AG10803 (cell line): ENCODE results near the gene GPR35.

Source experiments
- DNase-seq: peaks from one replicate; pipeline ENCODE4 v3.0.0; 2010; ENCODE audit warnings: low read depth
- H3K4me3 ChIP-seq: 2 replicates; pipeline ENCODE4 v1.5.1; 2011; ENCODE audit warnings: mild to moderate bottlenecking, low read length, control low read depth
- TF ChIP-seq, protein P1 (sequence below): conservative IDR thresholded peaks from 2 replicates; pipeline ENCODE4 v1.5.1; 2011; ENCODE audit warnings: mild to moderate bottlenecking, low read length, control low read depth, inconsistent platforms

GPR35 gene

GRCh38 chr2:240624011-240624949 lies 1.0 kb upstream of the GPR35 start:
- no peak overlapping the region for H3K4me3 ChIP-seq
- no peak for DNase-seq
- TF ChIP-seq, protein P1, sequence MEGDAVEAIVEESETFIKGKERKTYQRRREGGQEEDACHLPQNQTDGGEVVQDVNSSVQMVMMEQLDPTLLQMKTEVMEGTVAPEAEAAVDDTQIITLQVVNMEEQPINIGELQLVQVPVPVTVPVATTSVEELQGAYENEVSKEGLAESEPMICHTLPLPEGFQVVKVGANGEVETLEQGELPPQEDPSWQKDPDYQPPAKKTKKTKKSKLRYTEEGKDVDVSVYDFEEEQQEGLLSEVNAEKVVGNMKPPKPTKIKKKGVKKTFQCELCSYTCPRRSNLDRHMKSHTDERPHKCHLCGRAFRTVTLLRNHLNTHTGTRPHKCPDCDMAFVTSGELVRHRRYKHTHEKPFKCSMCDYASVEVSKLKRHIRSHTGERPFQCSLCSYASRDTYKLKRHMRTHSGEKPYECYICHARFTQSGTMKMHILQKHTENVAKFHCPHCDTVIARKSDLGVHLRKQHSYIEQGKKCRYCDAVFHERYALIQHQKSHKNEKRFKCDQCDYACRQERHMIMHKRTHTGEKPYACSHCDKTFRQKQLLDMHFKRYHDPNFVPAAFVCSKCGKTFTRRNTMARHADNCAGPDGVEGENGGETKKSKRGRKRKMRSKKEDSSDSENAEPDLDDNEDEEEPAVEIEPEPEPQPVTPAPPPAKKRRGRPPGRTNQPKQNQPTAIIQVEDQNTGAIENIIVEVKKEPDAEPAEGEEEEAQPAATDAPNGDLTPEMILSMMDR = no peak

DNA sequence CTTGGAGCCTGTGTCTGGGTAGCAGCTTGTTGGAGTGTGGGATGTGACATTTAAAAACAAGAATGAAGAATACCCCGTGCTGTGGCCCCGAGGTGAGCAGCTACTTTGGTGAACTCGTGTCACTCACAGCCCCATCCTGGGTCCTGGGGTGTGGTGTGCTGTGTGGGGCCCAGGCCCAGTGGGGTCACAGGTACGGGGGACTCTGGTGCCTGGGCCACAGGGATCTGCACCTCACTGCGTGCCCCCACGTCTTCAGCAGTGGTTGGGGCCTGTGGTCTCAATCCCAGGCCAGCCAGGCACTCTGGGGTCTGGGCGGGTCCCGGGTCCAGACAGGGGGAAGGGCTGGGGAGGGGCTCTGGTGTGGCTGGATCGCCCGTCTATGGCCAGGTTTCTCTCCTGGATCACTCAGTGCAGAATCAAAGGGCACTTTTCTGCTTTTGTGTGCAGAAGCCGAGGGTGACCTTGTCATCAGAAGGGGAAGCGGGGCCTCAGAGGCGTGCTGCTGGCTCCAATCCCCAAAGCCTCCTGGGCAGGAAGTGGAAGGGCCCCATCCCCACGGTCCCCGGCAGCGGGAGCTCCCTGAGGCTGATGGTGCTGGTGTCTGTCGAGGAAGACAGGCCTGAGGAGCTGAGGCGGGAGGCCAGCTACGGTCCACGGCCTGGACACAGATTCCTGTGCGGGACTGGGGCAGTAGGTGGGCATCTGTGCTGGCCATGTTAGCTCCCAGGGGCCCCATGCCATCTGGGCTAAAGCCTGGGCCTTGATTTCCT lies 1.4 kb downstream of the GPR35 start:
- DNase-seq = no peak
- TF ChIP-seq, protein P1 = no peak
- no peak overlapping the region for H3K4me3 ChIP-seq

- no peak overlapping the region for H3K4me3 ChIP-seq
- TF ChIP-seq, protein P1 = no peak
- no peak for DNase-seq
Observed at GRCh38 chr2:240627736-240628506, 2.6 kb downstream of the GPR35 start.

DNA sequence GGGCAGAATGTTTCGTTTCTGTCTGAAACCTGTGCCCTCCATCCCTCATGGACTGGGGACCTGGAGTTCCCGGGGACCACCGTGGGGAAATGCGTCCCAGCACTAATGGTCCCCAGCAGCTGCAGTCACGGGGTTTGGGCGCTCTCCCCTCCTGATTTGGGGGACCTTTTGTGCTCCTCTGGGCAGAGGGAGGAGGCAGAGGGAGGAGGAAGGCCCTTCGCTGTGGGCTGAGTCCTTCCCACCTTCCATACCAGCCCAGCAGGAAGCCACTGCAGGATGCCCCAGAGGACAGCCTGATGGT lies 3.2 kb downstream of the GPR35 start:
- no peak overlapping the region for H3K4me3 ChIP-seq
- TF ChIP-seq, protein P1 = no peak
- DNase-seq = no peak

- H3K4me3 ChIP-seq = no peak overlapping the region
- TF ChIP-seq, protein P1 = no peak
- DNase-seq = no peak
Observed at GRCh38 chr2:240628808-240629618, 3.7 kb downstream of the GPR35 start.

DNA sequence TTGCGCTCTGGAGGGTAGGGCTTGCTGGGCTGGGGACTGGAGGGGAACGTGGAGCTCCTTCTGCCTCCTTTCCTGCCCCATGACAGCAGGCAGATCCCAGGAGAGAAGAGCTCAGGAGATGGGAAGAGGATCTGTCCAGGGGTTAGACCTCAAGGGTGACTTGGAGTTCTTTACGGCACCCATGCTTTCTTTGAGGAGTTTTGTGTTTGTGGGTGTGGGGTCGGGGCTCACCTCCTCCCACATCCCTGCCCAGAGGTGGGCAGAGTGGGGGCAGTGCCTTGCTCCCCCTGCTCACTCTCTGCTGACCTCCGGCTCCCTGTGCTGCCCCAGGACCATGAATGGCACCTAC lies 4.3 kb downstream of the GPR35 start:
- no peak overlapping the region for H3K4me3 ChIP-seq
- TF ChIP-seq, protein P1 = no peak
- DNase-seq = no peak
